Measurements from ENCODE around the gene CPA3.

The CPA3 gene

GRCh38 chr3:148930752-148931151 lies 65.7 kb downstream of the CPA3 start:
- TF ChIP-seq POU2F2 (IDR thresholded peaks at IDR 0.05; ENCODE audit: low read depth, low read length) (no peak), POLR2AphosphoS5 (IDR thresholded peaks at IDR 0.05; ENCODE audit: low read depth, low read length) (no peak), SPI1 (IDR thresholded peaks at IDR 0.05; ENCODE audit: low read depth, low read length) (no peak), PAX5 (IDR thresholded peaks at IDR 0.05; ENCODE audit: insufficient read depth, low read length, severe bottlenecking) (no peak), TAF1 (IDR thresholded peaks at IDR 0.05; ENCODE audit: low read depth, low read length) (no peak), POLR2A (IDR thresholded peaks at IDR 0.05; ENCODE audit: low read depth, low read length) (no peak)
- FAIRE-seq: no peak
- no peak for DNase-seq (ENCODE audit: insufficient read length, low spot score)

- FAIRE-seq (no peak), DNase-seq (ENCODE audit: insufficient read length, low spot score) (no peak)
- no peak for TF ChIP-seq PAX5 (IDR thresholded peaks at IDR 0.05; ENCODE audit: insufficient read depth, low read length, severe bottlenecking)
- TF ChIP-seq TAF1 (IDR thresholded peaks at IDR 0.05; ENCODE audit: low read depth, low read length): no peak
- TF ChIP-seq POLR2A (IDR thresholded peaks at IDR 0.05; ENCODE audit: low read depth, low read length): no peak
- TF ChIP-seq POLR2AphosphoS5 (IDR thresholded peaks at IDR 0.05; ENCODE audit: low read depth, low read length): no peak
- no peak for TF ChIP-seq SPI1 (IDR thresholded peaks at IDR 0.05; ENCODE audit: low read depth, low read length)
- no peak for TF ChIP-seq POU2F2 (IDR thresholded peaks at IDR 0.05; ENCODE audit: low read depth, low read length)
These were observed 66.5 kb downstream of the CPA3 start for GRCh38 chr3:148931574-148931973.

DNA sequence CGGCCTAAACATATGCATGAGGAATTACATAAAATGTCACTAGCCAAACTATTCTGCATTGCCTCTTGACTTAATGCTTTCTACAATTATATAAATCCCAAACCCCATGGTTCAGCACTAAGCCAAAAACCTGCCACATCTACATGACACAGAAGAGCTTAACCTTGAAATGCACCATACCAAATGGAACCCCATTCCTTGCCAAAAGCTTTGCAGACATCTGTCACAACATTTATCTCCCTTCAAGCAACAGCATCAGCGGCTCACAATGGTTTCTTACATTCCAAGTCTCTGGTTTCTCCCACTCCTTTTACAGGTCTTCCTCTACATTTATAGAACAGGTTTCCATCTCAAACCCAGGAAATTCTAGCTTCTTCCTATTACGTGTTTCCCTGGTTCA lies 67.9 kb downstream of the CPA3 start:
- TF ChIP-seq TAF1 (IDR thresholded peaks at IDR 0.05; ENCODE audit: low read depth, low read length): no peak
- FAIRE-seq (no peak), DNase-seq (ENCODE audit: insufficient read length, low spot score) (no peak)

DNA sequence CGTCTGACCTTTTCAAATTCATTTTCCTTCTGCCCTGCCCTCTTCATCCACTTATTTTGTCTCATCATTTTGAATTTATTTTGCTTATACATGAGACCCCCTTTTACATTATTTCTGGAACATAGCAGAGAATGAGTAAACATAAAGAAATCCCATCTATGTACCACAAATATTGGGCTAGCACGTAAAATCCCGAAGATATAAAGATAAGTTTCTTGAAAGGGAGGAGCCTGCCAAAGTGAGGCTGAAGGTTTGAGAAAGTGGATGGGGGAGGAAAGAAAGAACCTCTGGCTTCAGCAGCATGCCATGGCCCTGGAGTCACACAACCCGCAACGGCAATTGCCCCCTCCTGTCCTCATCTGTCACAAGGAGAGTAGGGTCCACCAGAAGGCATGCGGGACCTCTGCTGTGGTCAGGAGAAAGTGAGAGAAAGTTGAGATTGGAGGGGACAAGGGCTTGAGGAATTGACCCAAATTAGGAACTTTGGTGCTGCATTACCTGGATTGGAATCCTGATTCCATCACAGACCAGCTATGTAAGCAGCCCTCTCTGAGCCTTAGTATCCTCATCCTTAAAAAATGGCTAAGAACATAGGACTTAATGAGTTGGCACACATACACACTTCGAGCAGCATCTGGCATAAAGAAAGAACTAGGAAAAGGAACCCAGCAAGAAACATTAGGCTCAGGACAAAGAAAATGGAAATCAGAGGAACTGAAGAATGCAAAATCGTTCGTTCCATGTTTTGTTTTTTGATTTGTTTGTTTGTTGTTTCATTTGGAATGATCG lies 72.6 kb downstream of the CPA3 start:
- DNase-seq (ENCODE audit: insufficient read length, low spot score) (no peak), FAIRE-seq (no peak)
- TF ChIP-seq TAF1 (IDR thresholded peaks at IDR 0.05; ENCODE audit: low read depth, low read length) (no peak), POLR2A (IDR thresholded peaks at IDR 0.05; ENCODE audit: low read depth, low read length) (no peak), SPI1 (IDR thresholded peaks at IDR 0.05; ENCODE audit: low read depth, low read length) (no peak), POU2F2 (IDR thresholded peaks at IDR 0.05; ENCODE audit: low read depth, low read length) (no peak), PAX5 (IDR thresholded peaks at IDR 0.05; ENCODE audit: insufficient read depth, low read length, severe bottlenecking) (no peak), POLR2AphosphoS5 (IDR thresholded peaks at IDR 0.05; ENCODE audit: low read depth, low read length) (no peak)

DNA sequence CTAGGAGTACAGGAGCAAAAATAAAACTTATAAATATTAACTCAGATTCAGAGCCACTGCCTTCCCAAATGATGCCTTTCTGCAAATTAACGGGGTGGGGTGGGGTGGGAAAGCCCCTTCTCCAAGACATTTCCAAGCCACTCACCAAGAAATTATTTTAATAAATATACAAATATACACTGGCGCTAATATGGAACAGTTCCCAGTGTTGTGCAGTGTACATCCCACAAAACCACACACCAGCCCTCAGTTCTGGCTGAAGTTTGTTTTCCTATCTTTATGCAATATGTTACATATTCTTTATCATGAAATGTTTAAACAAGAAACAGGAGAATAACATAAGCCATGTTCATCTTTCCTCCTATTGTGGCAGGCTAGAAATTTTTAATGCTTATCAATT lies 73.2 kb downstream of the CPA3 start:
- FAIRE-seq (no peak), DNase-seq (ENCODE audit: insufficient read length, low spot score) (no peak)
- TF ChIP-seq POLR2AphosphoS5 (IDR thresholded peaks at IDR 0.05; ENCODE audit: low read depth, low read length) (no peak), SPI1 (IDR thresholded peaks at IDR 0.05; ENCODE audit: low read depth, low read length) (no peak), TAF1 (IDR thresholded peaks at IDR 0.05; ENCODE audit: low read depth, low read length) (no peak), POU2F2 (IDR thresholded peaks at IDR 0.05; ENCODE audit: low read depth, low read length) (no peak), PAX5 (IDR thresholded peaks at IDR 0.05; ENCODE audit: insufficient read depth, low read length, severe bottlenecking) (no peak), POLR2A (IDR thresholded peaks at IDR 0.05; ENCODE audit: low read depth, low read length) (no peak)

DNA sequence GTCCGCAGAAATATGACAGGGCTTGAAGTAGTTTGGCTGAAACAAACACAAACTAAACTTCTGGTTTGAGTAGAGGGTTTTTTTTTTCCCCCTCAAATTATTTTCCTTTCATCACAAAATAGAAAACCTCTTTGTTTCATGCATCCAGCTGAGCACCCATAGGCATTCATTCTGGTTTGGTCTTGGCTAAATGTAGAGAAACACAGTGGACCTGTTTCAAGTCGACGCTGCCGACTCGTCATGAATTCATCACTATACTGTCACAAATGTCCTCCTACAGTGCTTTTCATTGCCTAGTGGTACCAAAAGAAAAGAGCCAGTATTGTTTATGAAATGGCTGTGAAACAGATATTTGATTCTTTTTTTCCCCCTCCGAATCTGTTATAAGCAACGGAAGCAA lies 73.8 kb downstream of the CPA3 start:
- TF ChIP-seq POU2F2 (IDR thresholded peaks at IDR 0.05; ENCODE audit: low read depth, low read length) (no peak), POLR2AphosphoS5 (IDR thresholded peaks at IDR 0.05; ENCODE audit: low read depth, low read length) (no peak), PAX5 (IDR thresholded peaks at IDR 0.05; ENCODE audit: insufficient read depth, low read length, severe bottlenecking) (no peak), TAF1 (IDR thresholded peaks at IDR 0.05; ENCODE audit: low read depth, low read length) (no peak), SPI1 (IDR thresholded peaks at IDR 0.05; ENCODE audit: low read depth, low read length) (no peak), POLR2A (IDR thresholded peaks at IDR 0.05; ENCODE audit: low read depth, low read length) (no peak)
- no peak for DNase-seq (ENCODE audit: insufficient read length, low spot score)
- FAIRE-seq: no peak

- no peak for TF ChIP-seq POLR2AphosphoS5 (IDR thresholded peaks at IDR 0.05; ENCODE audit: low read depth, low read length)
- TF ChIP-seq POU2F2 (IDR thresholded peaks at IDR 0.05; ENCODE audit: low read depth, low read length): no peak
- TF ChIP-seq SPI1 (IDR thresholded peaks at IDR 0.05; ENCODE audit: low read depth, low read length): no peak
- no peak for TF ChIP-seq POLR2A (IDR thresholded peaks at IDR 0.05; ENCODE audit: low read depth, low read length)
- no peak for TF ChIP-seq PAX5 (IDR thresholded peaks at IDR 0.05; ENCODE audit: insufficient read depth, low read length, severe bottlenecking)
- no peak for TF ChIP-seq TAF1 (IDR thresholded peaks at IDR 0.05; ENCODE audit: low read depth, low read length)
- FAIRE-seq (no peak), DNase-seq (ENCODE audit: insufficient read length, low spot score) (no peak)
These were observed 75.9 kb downstream of the CPA3 start for GRCh38 chr3:148940983-148941382.

DNA sequence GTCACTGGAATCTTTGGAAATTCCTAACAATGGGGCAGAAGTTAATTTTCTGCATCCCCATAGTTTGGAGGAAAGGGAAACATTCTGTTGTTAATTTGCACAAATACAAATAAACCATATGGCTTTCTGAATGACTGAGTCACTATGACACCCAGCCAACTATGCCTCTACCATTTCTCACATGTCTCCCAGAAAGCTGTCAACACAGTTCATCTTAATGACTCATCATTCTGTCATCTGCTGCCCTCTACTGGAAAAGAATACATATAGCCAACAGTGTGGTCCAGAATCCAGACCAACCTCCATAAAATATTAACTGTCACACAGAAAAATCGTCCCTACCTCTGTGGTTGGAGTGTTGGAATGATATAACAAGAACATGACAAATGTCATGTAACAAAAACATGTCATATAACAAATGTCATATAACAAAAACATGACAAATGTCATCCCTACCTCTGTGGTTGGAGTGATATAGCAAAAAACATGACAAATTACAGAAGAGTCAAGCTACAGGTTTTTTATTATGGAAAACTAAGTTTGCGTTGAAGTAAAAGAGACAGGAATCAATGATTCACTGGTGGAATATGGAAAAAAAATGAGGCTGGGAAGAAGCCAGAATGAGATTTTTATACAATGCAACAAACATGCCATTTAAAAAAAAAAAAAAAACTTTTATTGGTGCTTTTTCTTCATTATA lies 78.6 kb downstream of the CPA3 start:
- TF ChIP-seq POU2F2 (IDR thresholded peaks at IDR 0.05; ENCODE audit: low read depth, low read length): no peak
- no peak for TF ChIP-seq POLR2AphosphoS5 (IDR thresholded peaks at IDR 0.05; ENCODE audit: low read depth, low read length)
- no peak for TF ChIP-seq POLR2A (IDR thresholded peaks at IDR 0.05; ENCODE audit: low read depth, low read length)
- TF ChIP-seq SPI1 (IDR thresholded peaks at IDR 0.05; ENCODE audit: low read depth, low read length): no peak
- FAIRE-seq: peak; percentile 91
- DNase-seq (ENCODE audit: insufficient read length, low spot score): peak; percentile 47

DNA sequence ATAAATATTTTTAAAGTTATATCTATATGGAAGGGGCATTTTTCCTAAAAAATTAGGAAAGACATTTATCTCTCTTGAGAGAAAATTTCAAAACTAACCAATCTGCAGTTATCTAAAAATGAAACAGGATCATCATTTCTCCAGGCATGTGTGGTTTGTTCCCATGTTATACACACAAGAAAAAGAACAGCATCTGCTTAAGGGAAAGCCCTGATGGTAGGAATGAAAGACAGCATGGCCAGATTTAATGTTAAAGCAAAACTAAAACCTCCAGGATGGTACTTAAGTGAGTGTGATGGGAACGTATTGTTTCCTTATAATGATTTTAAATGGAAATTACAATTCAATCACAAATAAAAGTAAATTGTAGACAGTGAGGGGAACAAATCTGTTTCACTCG lies 80.0 kb downstream of the CPA3 start:
- no peak for TF ChIP-seq POLR2AphosphoS5 (IDR thresholded peaks at IDR 0.05; ENCODE audit: low read depth, low read length)
- TF ChIP-seq POU2F2 (IDR thresholded peaks at IDR 0.05; ENCODE audit: low read depth, low read length): no peak
- no peak for TF ChIP-seq PAX5 (IDR thresholded peaks at IDR 0.05; ENCODE audit: insufficient read depth, low read length, severe bottlenecking)
- no peak for TF ChIP-seq TAF1 (IDR thresholded peaks at IDR 0.05; ENCODE audit: low read depth, low read length)
- no peak for TF ChIP-seq POLR2A (IDR thresholded peaks at IDR 0.05; ENCODE audit: low read depth, low read length)
- FAIRE-seq (no peak), DNase-seq (ENCODE audit: insufficient read length, low spot score) (no peak)
